H1 (cell line): ENCODE measurements around the gene ZNF394. TPM values are rescaled to one million over a fixed set of nuclear protein-coding genes. Genes with fewer than 3 reads are reported as not detected.

Source experiments
- CTCF ChIA-PET: fragments of 300-600 bp; sonication (Branson Sonifier 250); formaldehyde crosslinking; loops from one replicate; lab custom pipeline; 2021; ENCODE audit not compliant: partially characterized antibody; lab: Charles Lee
- POLR2A ChIA-PET: fragments of 300-600 bp; sonication (Branson Sonifier 250); formaldehyde crosslinking; loops from one replicate; lab custom pipeline; 2021; ENCODE audit warnings: inconsistent platforms; ENCODE audit not compliant: partially characterized antibody; lab: Charles Lee
- DNase-seq, 2 experiments: peaks; one replicate each; pipeline versions ENCODE4 v3.0.0 to v3.0.0-alpha.2; 2010 to 2022; ENCODE audit warnings: low spot score in 2 of 2, low read depth in 1 of 2, mixed read lengths in 1 of 2
- FAIRE-seq: peaks from 2 replicates; lab custom pipeline; 2011; peaks lifted over from hg19 to GRCh38; lab: Jason Lieb, UNC
- H2AFZ ChIP-seq: 2 replicates; pipeline ENCODE4 v1.8.1; 2012; ENCODE audit warnings: low read length, inconsistent platforms
- H2AK5ac ChIP-seq: 2 replicates; pipeline ENCODE4 v1.6.1; 2013; ENCODE audit warnings: low read depth, low read length
- H2BK120ac ChIP-seq: replicated peaks from 2 replicates; pipeline ENCODE3; 2013; ENCODE audit warnings: low read depth, low read length, inconsistent platforms
- H2BK12ac ChIP-seq: 2 replicates; pipeline ENCODE4 v1.6.1; 2013; ENCODE audit warnings: low read depth, low read length
- H2BK15ac ChIP-seq: 2 replicates; pipeline ENCODE4 v1.6.1; 2013; ENCODE audit warnings: low read length
- H2BK20ac ChIP-seq: 2 replicates; pipeline ENCODE4 v1.6.1; 2013; ENCODE audit warnings: low read length
- H2BK5ac ChIP-seq: 2 replicates; pipeline ENCODE4 v1.6.1; 2013; ENCODE audit warnings: low read depth, low read length
- H3K14ac ChIP-seq: 2 replicates; pipeline ENCODE4 v1.6.1; 2013; ENCODE audit warnings: inconsistent platforms; ENCODE audit not compliant: insufficient read length
- H3K18ac ChIP-seq: 2 replicates; pipeline ENCODE4 v1.6.1; 2013; ENCODE audit warnings: low read length; ENCODE audit errors: extremely low read depth
- H3K23ac ChIP-seq: 2 replicates; pipeline ENCODE4 v1.6.1; 2013; ENCODE audit warnings: inconsistent platforms; ENCODE audit not compliant: insufficient read length
- H3K23me2 ChIP-seq: 2 replicates; pipeline ENCODE4 v1.6.1; 2013; ENCODE audit warnings: low read depth, low read length
- H3K27ac ChIP-seq: 2 replicates; pipeline ENCODE4 v1.6.1; 2011; ENCODE audit warnings: low read depth, low read length, inconsistent platforms
- H3K27me3 ChIP-seq, 4 experiments: replicated peaks in 1 of 4; 1 replicate in 1 of 4; 2 replicates in 3 of 4; pipeline versions ENCODE4 v1.6.1 to v1.8.1; 2011 to 2013; ENCODE audit warnings: low read length in 3 of 4, mild to moderate bottlenecking in 3 of 4, inconsistent platforms in 2 of 4, mixed read lengths in 2 of 4, moderate library complexity in 1 of 4; ENCODE audit not compliant: control insufficient read depth in 3 of 4, insufficient read depth in 3 of 4; ENCODE audit errors: extremely low read depth in 1 of 4
- H3K36me3 ChIP-seq, 4 experiments: 2 replicates each; pipeline versions ENCODE4 v1.6.1 to v1.8.1; 2011 to 2013; ENCODE audit warnings: mild to moderate bottlenecking in 4 of 4, low read length in 3 of 4, moderate library complexity in 2 of 4, control low read depth in 1 of 4, inconsistent platforms in 1 of 4; ENCODE audit not compliant: insufficient read depth in 4 of 4, control insufficient read depth in 2 of 4
- H3K4ac ChIP-seq: replicated peaks from 2 replicates; pipeline ENCODE3; 2013; ENCODE audit warnings: low read length, low read depth, mixed read lengths, inconsistent platforms; ENCODE audit not compliant: insufficient read length
- H3K4me1 ChIP-seq, 4 experiments: replicated peaks in 1 of 4; 1 replicate in 1 of 4; 2 replicates in 3 of 4; pipeline versions ENCODE4 v1.6.1 to v1.8.1; 2011 to 2013; ENCODE audit warnings: low read length in 3 of 4, inconsistent platforms in 2 of 4, mixed read lengths in 1 of 4; ENCODE audit not compliant: insufficient read depth in 4 of 4, control insufficient read depth in 3 of 4
- H3K4me2 ChIP-seq, 2 experiments: 2 replicates each; pipeline versions ENCODE4 v1.6.1 to v1.8.1; 2011 to 2013; ENCODE audit warnings: low read depth in 2 of 2, low read length in 2 of 2, control low read depth in 1 of 2, inconsistent platforms in 1 of 2, mild to moderate bottlenecking in 1 of 2; ENCODE audit not compliant: insufficient read depth in 1 of 2
- H3K4me3 ChIP-seq, 4 experiments: fragments of 200-600, 300-600 bp in 1 of 4; sonication (generic), shearing (Covaris generic), sonication (Bioruptor Twin) in 1 of 4; 2 replicates each; pipeline versions ENCODE4 v1.5.1 to v1.8.1; 2011 to 2016; ENCODE audit warnings: low read length in 4 of 4, low read depth in 3 of 4, control low read depth in 2 of 4, inconsistent platforms in 2 of 4, mild to moderate bottlenecking in 2 of 4, mixed read lengths in 1 of 4, moderate library complexity in 1 of 4; ENCODE audit not compliant: insufficient read depth in 2 of 4; ENCODE audit errors: extremely low read depth in 1 of 4
- H3K56ac ChIP-seq: replicated peaks from 2 replicates; pipeline ENCODE3; 2013; ENCODE audit warnings: low read depth, mild to moderate bottlenecking, mixed read lengths, low read length, inconsistent platforms; ENCODE audit not compliant: insufficient read length
- H3K79me1 ChIP-seq: 2 replicates; pipeline ENCODE4 v1.6.1; 2013; ENCODE audit warnings: low read depth, low read length, control low read depth
- H3K79me2 ChIP-seq, 2 experiments: 2 replicates each; pipeline versions ENCODE4 v1.6.1 to v1.8.1; 2012 to 2013; ENCODE audit warnings: low read length in 2 of 2, mild to moderate bottlenecking in 2 of 2, inconsistent platforms in 1 of 2; ENCODE audit not compliant: insufficient read depth in 2 of 2, control insufficient read depth in 1 of 2
- H3K9ac ChIP-seq, 4 experiments: replicated peaks in 1 of 4; 1 replicate in 1 of 4; 2 replicates in 3 of 4; pipeline versions ENCODE4 v1.6.1 to v1.8.1; 2011 to 2013; ENCODE audit warnings: low read depth in 3 of 4, low read length in 3 of 4, control low read depth in 2 of 4, mild to moderate bottlenecking in 2 of 4, moderate library complexity in 2 of 4, inconsistent platforms in 1 of 4; ENCODE audit errors: extremely low read depth in 1 of 4
- H3K9me3 ChIP-seq, 2 experiments: 2 replicates each; pipeline versions ENCODE4 v1.6.1 to v1.8.1; 2012 to 2013; ENCODE audit warnings: mild to moderate bottlenecking in 2 of 2, moderate library complexity in 2 of 2, control low read depth in 1 of 2, inconsistent platforms in 1 of 2, low read depth in 1 of 2, low read length in 1 of 2, mixed read lengths in 1 of 2; ENCODE audit not compliant: insufficient read depth in 2 of 2
- H4K20me1 ChIP-seq, 2 experiments: replicated peaks in 1 of 2; 2 replicates each; pipeline versions ENCODE3 to v1.8.1; 2011 to 2013; ENCODE audit warnings: inconsistent platforms in 2 of 2, low read length in 2 of 2, mild to moderate bottlenecking in 1 of 2; ENCODE audit not compliant: insufficient read depth in 2 of 2, control insufficient read depth in 1 of 2
- H4K5ac ChIP-seq: 2 replicates; pipeline ENCODE4 v1.6.1; 2013; ENCODE audit warnings: low read length, low read depth, mixed read lengths, inconsistent platforms; ENCODE audit not compliant: insufficient read length
- H4K8ac ChIP-seq: 2 replicates; pipeline ENCODE4 v1.8.0; 2013; ENCODE audit warnings: mild to moderate bottlenecking, moderate library complexity, low read length, inconsistent platforms; ENCODE audit not compliant: insufficient read depth; ENCODE audit errors: extremely low read depth
- H4K91ac ChIP-seq: replicated peaks from 2 replicates; pipeline ENCODE3; 2013; ENCODE audit warnings: low read length, mixed read lengths, inconsistent platforms; ENCODE audit not compliant: insufficient read length
- BCL11A ChIP-seq, 2 experiments: IDR thresholded peaks; one replicate each; pipeline ENCODE4 v1.6.1; 2011; ENCODE audit warnings: low read depth in 2 of 2, low read length in 2 of 2, mild to moderate bottlenecking in 2 of 2
- POLR2A ChIP-seq, 2 experiments: IDR thresholded peaks; 1 replicate in 1 of 2; 2 replicates in 1 of 2; pipeline ENCODE4 v1.6.1; 2011; ENCODE audit warnings: low read depth in 2 of 2, low read length in 2 of 2, mild to moderate bottlenecking in 2 of 2; ENCODE audit errors: control extremely low read depth in 1 of 2
- WGBS, 2 experiments: shearing (Covaris generic) in 1 of 2; methylation state at CpG; one replicate each; pipeline versions ENCODE4 v1.1.6 to v1.1.7; 2013 to 2015; ENCODE audit warnings: low lambda C conversion rate in 2 of 2, mixed read lengths in 2 of 2, inconsistent platforms in 1 of 2, low coverage in 1 of 2, missing lambda C conversion rate in 1 of 2; ENCODE audit not compliant: insufficient replicate concordance in 2 of 2, insufficient coverage in 1 of 2, insufficient read length in 1 of 2; ENCODE audit errors: extremely low coverage in 1 of 2, missing lambda C conversion rate in 1 of 2; 5-methylcytosine and 5-hydroxymethylcytosine counted together
- polyA plus RNA-seq, 7 experiments: library from polyadenylated mRNA; depleted of rRNA in 3 of 7; stranded (reverse) in 5 of 7; unstranded in 2 of 7; fragments of >200 nt in 5 of 7; fragments of 200-250 nt in 2 of 7; gene quantifications; 1 replicate in 5 of 7; 2 replicates in 1 of 7; 4 replicates in 1 of 7; pipeline versions ENCODE4 v1.2.1 to v1.2.3, GENCODE V29; 2011 to 2013; ENCODE audit warnings: missing spikeins in 2 of 7, mixed read lengths in 2 of 7
- total RNA-seq: library from RNA; stranded (reverse); fragmentation: NEBNext Ultra II Directional; extraction: Animal tissue kit (Norgen Biotek cat#: 25700); gene quantifications from 2 replicates; pipeline ENCODE4 v1.2.1, GENCODE V29; 2021

The ZNF394 gene
- total and polyA plus RNA-seq, 2 of the 8 experiments (the other 6 are each of a cell fraction or from before 2014, with no cell fraction given) = 6.6 to 19.3 TPM

- no peak overlapping the region for H2AK5ac ChIP-seq
- WGBS, 2 experiments = 92% methylated on average over 8 of the region's 8 CpGs; no CpG with 5 or more reads in 1 of the 2 experiments
- no peak overlapping the region for H3K4ac ChIP-seq
- H2BK15ac ChIP-seq = no peak overlapping the region
- H2AFZ ChIP-seq = no peak overlapping the region
- H2BK120ac ChIP-seq = no peak overlapping the region
- H3K56ac ChIP-seq = no peak overlapping the region
- H3K23ac ChIP-seq = no peak overlapping the region
- H2BK12ac ChIP-seq = no peak overlapping the region
- no peak for FAIRE-seq
- H4K5ac ChIP-seq = no peak overlapping the region
- peaks cover 7 to 30% of the 10 kb centered on the region in 2 experiments for H4K20me1 ChIP-seq
- H3K9ac ChIP-seq = no peak overlapping the region
- no peak overlapping the region for H3K18ac ChIP-seq
- no peak overlapping the region for H2BK20ac ChIP-seq
- no peak overlapping the region for H3K14ac ChIP-seq
- DNase-seq = no peak
- no peak overlapping the region for H3K27ac ChIP-seq
- ChIA-PET CTCF (interaction anchor here (0.9 kb wide), 1 partner anchor 9 kb away, joined by 3 read pairs; no protein-coding TSS in a partner anchor), POLR2A (interaction anchor here (1.2 to 7.3 kb wide), 4 partner anchors 10 to 24 kb away, joined by 3 to 100 read pairs (median 5); partner anchors contain the start of genes ATP5MF, CPSF4 and PTCD1)
- no peak overlapping the region for H4K8ac ChIP-seq
- no peaks in the 10 kb centered on the region for H3K79me2 ChIP-seq
- no peak overlapping the region for H3K4me3 ChIP-seq
- H3K4me2 ChIP-seq = no peak overlapping the region
- no peak overlapping the region for H2BK5ac ChIP-seq
- no peaks in the 10 kb centered on the region for H3K79me1 ChIP-seq
- TF ChIP-seq BCL11A (IDR thresholded peaks at IDR 0.05; ENCODE audit: low read depth in 2 of 2, low read length in 2 of 2) (no peak), POLR2A (IDR thresholded peaks at IDR 0.05; ENCODE audit: control extremely low read depth in 1 of 2, low read depth in 2 of 2, low read length in 2 of 2) (peak in 1 of 2 experiments; percentile 30; a peak in 1 of 3 replicates)
- H3K4me1 ChIP-seq = no peaks in the 10 kb centered on the region
- H3K9me3 ChIP-seq = no peaks in the 10 kb centered on the region
- peaks cover 38 to 83% (median 69%) of the 10 kb centered on the region in 4 experiments for H3K36me3 ChIP-seq
- H4K91ac ChIP-seq = no peak overlapping the region
- no peaks in the 10 kb centered on the region for H3K23me2 ChIP-seq
- no peaks in the 10 kb centered on the region for H3K27me3 ChIP-seq
Measured at GRCh38 chr7:99451936-99452335, 48.1 kb downstream of the ZNF394 start.
